Pancreas (tissue), 10 donors: Measurements from ENCODE around the gene TAMALIN. TPM values are rescaled to one million over a fixed set of nuclear protein-coding genes. Genes with fewer than 3 reads are reported as not detected.

Source experiments
- ATAC-seq, 4 donors: fragments of 200-7000 bp; cut with Tn5 transposase; one replicate each; pipeline versions ENCODE4 v1.8.0 to v1.9.1; 2020; ENCODE audit warnings: mild to moderate bottlenecking in 4 of 4, moderate library complexity in 4 of 4
- DNase-seq, 6 donors: peaks; one replicate each; pipeline ENCODE4 v3.0.0-alpha.2; 2020
- FAIRE-seq: peaks from 2 replicates; lab custom pipeline; 2012; peaks lifted over from hg19 to GRCh38; lab: Jason Lieb, UNC
- H3K27ac ChIP-seq, 4 donors: fragments of 200-600 bp; sonication (generic); 1 replicate in 3 of 4; 2 replicates in 1 of 4; pipeline versions ENCODE4 v1.5.0 to v1.8.0; 2020
- H3K27me3 ChIP-seq, 4 donors: fragments of 200-600 bp; one replicate each; pipeline ENCODE4 v1.8.0; 2021
- H3K36me3 ChIP-seq, 3 donors: fragments of 200-600 bp; sonication (generic) in 1 of 3; one replicate each; pipeline versions ENCODE4 v1.5.0 to v1.8.0; 2020 to 2021
- H3K4me1 ChIP-seq, 3 donors: fragments of 200-600 bp; one replicate each; pipeline ENCODE4 v1.8.0; 2021
- H3K4me3 ChIP-seq, 4 donors: fragments of 200-600 bp; sonication (generic) in 2 of 4; one replicate each; pipeline versions ENCODE4 v1.5.0 to v1.8.0; 2020 to 2021
- H3K9me3 ChIP-seq, 4 donors: fragments of 200-600 bp; one replicate each; pipeline ENCODE4 v1.8.0; 2021
- WGBS, 2 donors: extraction: QIAGEN DNeasy Blood & Tissue Kit; methylation state at CpG; one replicate each; pipeline ENCODE4 v1.1.7; 2013; 5-methylcytosine and 5-hydroxymethylcytosine counted together
- intact Hi-C, 3 donors: fragments of 100-400 bp; cut with DNase I; formaldehyde crosslinking; loops; one replicate each; pipeline versions ENCODE4 v1.11.1 to v1.14.2; 2022
- polyA plus RNA-seq, 2 donors: library from polyadenylated mRNA; stranded (reverse); fragments of 200-250 nt; gene quantifications; one replicate each; pipeline ENCODE4 v1.2.3, GENCODE V29; 2013
- total RNA-seq, 6 donors: library from RNA; stranded (reverse); fragmentation: NEBNext Ultra II Directional in 4 of 6; extraction: Animal tissue kit (Norgen Biotek cat#: 25700) in 4 of 6; gene quantifications; one replicate each; pipeline versions ENCODE4 v1.2.1 to v1.2.4, GENCODE V29; 2021 to 2023
- TF ChIP-seq, protein P1 (sequence below), 4 donors: fragments of 200-600 bp; sonication (generic) in 3 of 4; IDR thresholded peaks; one replicate each; pipeline versions ENCODE4 v1.5.0 to v1.8.0; 2021; ENCODE audit warnings: antibody characterized with exemption in 4 of 4
- donor health status: healthy with polysubstance abuse.
- donor health status: DM: no; HTN: no; CAD: no; lungs with moderate emphysema.
- donor health status: DM: no; HTN: no; CAD: no.
- donor health status: control.
- donor health status: control.
- donor health status: Bipolar disorder and iron deficiency.
- donor health status: DM: yes; HTN: yes; CAD: no.
- donor health status: DM: no; HTN: no; CAD: no.
- donor health status: DM: no; HTN: no; CAD: no.
- donor health status: DM: yes; HTN: yes; CAD: no.

TAMALIN gene
- total and polyA plus RNA-seq, 8 donors: 7.1 to 51.6 (median 13.6) TPM

DNA sequence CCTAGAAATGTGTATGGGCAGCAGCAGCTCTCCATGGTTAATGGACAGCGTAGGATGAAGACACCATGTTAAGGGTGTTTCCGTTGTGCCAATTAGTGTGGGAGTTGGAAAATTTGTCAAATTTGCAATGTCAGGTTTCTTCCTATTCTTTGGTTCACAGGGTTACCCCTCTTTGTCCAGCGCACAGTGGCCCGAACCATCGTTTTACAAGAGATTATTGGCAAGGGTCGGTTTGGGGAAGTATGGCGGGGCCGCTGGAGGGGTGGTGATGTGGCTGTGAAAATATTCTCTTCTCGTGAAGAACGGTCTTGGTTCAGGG lies 26.0 kb upstream of the TAMALIN start:
- no peak for ATAC-seq
- 79 to 81% methylated on average over 10 of the region's 10 CpGs for WGBS, 2 donors

DNA sequence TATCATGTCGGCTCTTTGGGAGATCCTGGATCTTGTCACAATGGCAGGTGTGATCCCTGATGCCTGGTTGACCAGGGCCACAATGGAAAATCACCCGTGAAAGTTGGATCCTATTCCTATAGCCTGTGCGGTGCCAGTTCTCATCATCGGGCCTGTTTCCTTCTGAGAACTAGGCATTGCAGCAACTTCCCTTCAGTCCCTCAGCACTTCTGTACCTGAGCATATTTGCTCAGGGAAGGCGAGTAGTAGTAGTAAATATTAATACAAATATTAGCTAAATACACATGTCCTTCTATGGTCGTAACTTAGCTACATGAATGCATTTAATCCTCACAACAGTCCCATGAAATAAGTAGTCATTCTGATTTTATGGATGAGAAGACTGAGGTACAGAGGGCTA lies 22.1 kb upstream of the TAMALIN start:
- H3K36me3 ChIP-seq: peaks cover 6 to 62% (median 19%) of the 10 kb centered on the region in 3 donors
- H3K27ac ChIP-seq: no peak overlapping the region
- no peak for ATAC-seq
- no peak for FAIRE-seq
- H3K9me3 ChIP-seq: no peaks in the 10 kb centered on the region
- H3K27me3 ChIP-seq: no peaks in the 10 kb centered on the region
- TF ChIP-seq, protein P1, sequence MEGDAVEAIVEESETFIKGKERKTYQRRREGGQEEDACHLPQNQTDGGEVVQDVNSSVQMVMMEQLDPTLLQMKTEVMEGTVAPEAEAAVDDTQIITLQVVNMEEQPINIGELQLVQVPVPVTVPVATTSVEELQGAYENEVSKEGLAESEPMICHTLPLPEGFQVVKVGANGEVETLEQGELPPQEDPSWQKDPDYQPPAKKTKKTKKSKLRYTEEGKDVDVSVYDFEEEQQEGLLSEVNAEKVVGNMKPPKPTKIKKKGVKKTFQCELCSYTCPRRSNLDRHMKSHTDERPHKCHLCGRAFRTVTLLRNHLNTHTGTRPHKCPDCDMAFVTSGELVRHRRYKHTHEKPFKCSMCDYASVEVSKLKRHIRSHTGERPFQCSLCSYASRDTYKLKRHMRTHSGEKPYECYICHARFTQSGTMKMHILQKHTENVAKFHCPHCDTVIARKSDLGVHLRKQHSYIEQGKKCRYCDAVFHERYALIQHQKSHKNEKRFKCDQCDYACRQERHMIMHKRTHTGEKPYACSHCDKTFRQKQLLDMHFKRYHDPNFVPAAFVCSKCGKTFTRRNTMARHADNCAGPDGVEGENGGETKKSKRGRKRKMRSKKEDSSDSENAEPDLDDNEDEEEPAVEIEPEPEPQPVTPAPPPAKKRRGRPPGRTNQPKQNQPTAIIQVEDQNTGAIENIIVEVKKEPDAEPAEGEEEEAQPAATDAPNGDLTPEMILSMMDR (IDR thresholded peaks at IDR 0.05): no peak
- intact Hi-C loops: loop anchor here in 1 of 3 donors (5.0 kb wide), 1 partner anchor 62 kb away; no protein-coding TSS in a partner anchor
- WGBS, 2 donors: 57 to 62% methylated on average over 6 of the region's 6 CpGs
- H3K4me3 ChIP-seq: no peak overlapping the region
- H3K4me1 ChIP-seq: peaks cover 0 to 8% (median 0%) of the 10 kb centered on the region in 3 donors
- DNase-seq: no peak

More for the DNA sequence above, 26.0 kb upstream of the TAMALIN start:
- Histone ChIP-seq H3K4me3 (no peak overlapping the region), H3K36me3 (peaks cover 4 to 50% (median 23%) of the 10 kb centered on the region in 3 donors), H3K27ac (peak overlapping the region in 1 of 4 donors; percentile 44), H3K27me3 (no peaks in the 10 kb centered on the region), H3K4me1 (peaks cover 17 to 22% (median 19%) of the 10 kb centered on the region in 3 donors), H3K9me3 (no peaks in the 10 kb centered on the region)
- TF ChIP-seq, protein P1 (IDR thresholded peaks at IDR 0.05): no peak
- FAIRE-seq: no peak
- intact Hi-C loops: loop anchor here in 1 of 3 donors (5.0 kb wide), 1 partner anchor 58 kb away; no protein-coding TSS in a partner anchor
- DNase-seq: no peak

- DNase-seq (peak in 1 of 6 donors; percentile 33), ATAC-seq (peak in 3 of 4 donors; percentile 16 to 33 (median 23)), FAIRE-seq (no peak)
- Histone ChIP-seq H3K27me3 (no peaks in the 10 kb centered on the region), H3K4me3 (no peak overlapping the region), H3K27ac (no peak overlapping the region), H3K36me3 (peaks cover 6 to 68% (median 19%) of the 10 kb centered on the region in 3 donors), H3K9me3 (no peaks in the 10 kb centered on the region), H3K4me1 (peaks cover 0 to 4% (median 0%) of the 10 kb centered on the region in 3 donors)
- TF ChIP-seq, protein P1 (IDR thresholded peaks at IDR 0.05): no peak
- WGBS, 2 donors: 72 to 75% methylated on average over 9 of the region's 9 CpGs
- intact Hi-C loops: no loop called here
Measured at GRCh38 chr12:51985154-51985835, 21.5 kb upstream of the TAMALIN start.

DNA sequence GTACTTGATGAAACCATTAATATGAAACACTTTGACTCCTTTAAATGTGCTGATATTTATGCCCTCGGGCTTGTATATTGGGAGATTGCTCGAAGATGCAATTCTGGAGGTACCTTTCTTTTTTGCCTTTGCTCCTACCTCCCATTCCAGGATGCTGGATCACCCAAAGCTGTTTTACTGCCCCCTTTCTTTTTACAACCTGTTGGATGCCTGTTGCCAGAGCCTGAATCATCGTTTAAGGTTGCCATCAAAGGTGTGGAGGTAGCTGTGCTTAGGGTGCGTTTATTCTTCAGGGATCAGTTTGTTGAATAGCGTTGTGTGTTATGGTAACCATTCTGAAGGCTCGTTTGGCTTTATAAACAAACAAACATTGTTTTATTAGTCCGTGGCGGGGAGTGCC lies 19.9 kb upstream of the TAMALIN start:
- Histone ChIP-seq H3K27me3 (no peaks in the 10 kb centered on the region), H3K27ac (no peak overlapping the region), H3K4me1 (no peaks in the 10 kb centered on the region), H3K36me3 (peaks cover 6 to 65% (median 16%) of the 10 kb centered on the region in 3 donors), H3K9me3 (no peaks in the 10 kb centered on the region), H3K4me3 (no peak overlapping the region)
- TF ChIP-seq, protein P1 (IDR thresholded peaks at IDR 0.05): no peak
- DNase-seq: no peak
- intact Hi-C loops: no loop called here
- 83 to 89% methylated on average over 8 of the region's 8 CpGs for WGBS, 2 donors
- FAIRE-seq: no peak
- ATAC-seq: no peak

- ATAC-seq: no peak
- Histone ChIP-seq H3K36me3 (peaks cover 0 to 63% (median 3%) of the 10 kb centered on the region in 3 donors), H3K4me1 (no peaks in the 10 kb centered on the region), H3K27ac (no peak overlapping the region), H3K9me3 (no peaks in the 10 kb centered on the region), H3K27me3 (no peaks in the 10 kb centered on the region), H3K4me3 (no peak overlapping the region)
- no peak for FAIRE-seq
- TF ChIP-seq, protein P1 (IDR thresholded peaks at IDR 0.05): no peak
- DNase-seq: peak in 1 of 6 donors; percentile 12
- WGBS, 2 donors: 90 to 93% methylated on average over 5 of the region's 5 CpGs
- intact Hi-C loops: loop anchor here in 1 of 3 donors (5.0 kb wide), 1 partner anchor 65 kb away; no protein-coding TSS in a partner anchor
Measured at GRCh38 chr12:51992246-51992645, 14.5 kb upstream of the TAMALIN start.
